ENCODE measurements around the gene SPINK8.

Gene SPINK8

DNA sequence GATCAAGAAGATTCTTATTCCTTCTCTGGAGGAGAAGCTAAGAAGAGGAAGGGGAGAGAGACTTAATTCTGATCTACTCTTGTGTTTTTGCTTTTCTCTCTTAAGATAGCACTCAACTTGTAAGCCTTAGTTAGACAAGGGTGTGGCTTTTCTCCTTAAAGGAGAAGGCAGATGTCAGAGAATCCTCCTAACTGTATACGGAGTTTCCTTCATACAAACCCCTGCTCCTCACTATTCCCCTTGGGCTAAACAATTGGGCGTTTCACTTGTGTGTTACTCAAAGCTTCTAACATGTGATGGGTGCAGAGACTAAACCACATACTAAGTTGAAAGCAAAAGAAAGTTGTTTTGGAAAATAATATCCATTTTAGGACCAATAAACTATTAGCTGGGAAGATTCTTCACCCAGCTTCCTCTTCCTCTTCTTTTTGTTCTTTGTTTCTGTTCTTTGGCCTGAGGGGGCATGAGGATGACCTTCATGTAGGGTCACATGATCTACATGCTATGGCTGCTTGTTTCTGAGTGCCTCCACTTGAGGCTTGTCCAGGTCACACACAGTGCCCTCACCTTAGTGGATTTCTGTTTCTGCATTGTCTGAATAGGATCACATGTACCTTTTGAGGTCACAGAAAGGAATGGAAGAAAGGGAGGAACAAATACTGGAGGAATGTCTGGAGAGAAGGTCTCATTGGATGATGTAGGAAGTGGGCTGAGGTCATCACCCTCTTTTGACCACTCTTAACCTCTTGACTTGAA lies 14.6 kb downstream of the SPINK8 start:
- no peak for DNase-seq

DNA sequence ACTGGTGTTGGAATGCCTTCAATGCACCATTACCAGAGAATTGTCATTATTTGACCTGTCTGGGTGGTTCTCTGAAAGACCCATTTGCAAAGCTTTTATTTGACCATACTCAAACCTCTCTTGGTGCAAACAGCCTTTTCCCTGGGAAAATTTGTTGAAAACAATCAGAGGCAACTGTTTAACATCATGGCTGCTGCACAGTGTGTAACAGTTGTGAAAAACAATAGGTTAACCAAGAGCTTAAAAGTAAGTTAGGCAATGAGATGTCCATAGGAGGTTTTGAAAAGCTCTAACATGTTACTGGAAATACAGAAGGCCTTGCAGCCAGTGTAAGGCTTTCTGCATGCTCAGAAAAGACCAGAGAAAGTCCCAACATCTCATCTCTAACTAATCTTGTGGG lies 18.9 kb downstream of the SPINK8 start:
- no peak for DNase-seq

DNA sequence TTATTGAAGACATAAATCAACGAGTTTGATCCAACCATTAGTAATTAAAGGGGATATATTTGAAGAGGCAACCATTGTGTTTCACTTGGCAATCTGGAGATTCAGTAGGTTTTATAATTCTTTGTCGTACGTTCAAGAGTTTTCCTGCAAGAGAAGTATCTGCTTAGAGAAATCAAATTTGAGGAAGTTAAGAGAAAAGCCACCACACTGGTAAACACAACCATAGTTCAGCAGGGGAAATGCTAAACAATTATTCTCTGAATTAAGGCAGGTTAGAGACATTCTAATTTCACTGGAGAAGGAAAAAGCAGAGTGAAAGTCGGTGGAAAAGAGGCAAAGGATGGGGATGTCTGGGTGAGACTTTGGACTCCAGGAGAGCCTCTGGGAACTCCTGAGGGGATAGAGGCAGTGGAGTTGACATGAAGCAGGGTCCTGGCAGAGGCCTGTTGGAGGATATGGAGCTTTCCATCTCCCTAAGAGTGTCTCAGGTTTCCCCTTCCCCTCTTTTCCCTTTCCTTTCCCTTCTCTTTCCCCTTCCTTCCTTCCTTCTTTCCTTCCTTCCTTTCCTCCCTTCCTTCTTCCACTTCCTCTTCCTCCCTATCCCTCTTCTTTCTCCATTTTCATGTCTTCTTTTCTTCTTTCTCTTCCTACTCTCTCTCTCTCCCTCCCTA lies 26.5 kb downstream of the SPINK8 start:
- no peak for DNase-seq

DNA sequence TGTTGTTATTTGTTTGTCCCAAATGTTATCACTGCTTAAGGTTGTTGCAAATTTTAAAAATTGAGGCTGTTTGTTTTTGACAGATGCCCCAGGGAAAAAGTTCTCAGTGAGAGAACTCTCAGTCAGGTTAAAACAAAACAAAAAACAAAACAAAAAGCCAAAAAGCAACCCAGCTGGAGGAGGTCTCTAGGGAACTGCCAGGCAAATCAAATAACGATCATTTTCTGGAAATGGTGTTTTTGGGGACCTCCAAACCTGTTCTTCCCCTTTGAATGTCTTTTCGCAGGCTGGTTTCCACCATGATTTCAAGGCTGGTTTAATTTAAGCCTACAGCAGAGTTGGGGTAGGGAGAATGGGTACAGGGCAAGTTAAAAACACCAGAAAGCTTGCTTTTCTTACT lies 27.2 kb downstream of the SPINK8 start:
- DNase-seq = no peak

DNA sequence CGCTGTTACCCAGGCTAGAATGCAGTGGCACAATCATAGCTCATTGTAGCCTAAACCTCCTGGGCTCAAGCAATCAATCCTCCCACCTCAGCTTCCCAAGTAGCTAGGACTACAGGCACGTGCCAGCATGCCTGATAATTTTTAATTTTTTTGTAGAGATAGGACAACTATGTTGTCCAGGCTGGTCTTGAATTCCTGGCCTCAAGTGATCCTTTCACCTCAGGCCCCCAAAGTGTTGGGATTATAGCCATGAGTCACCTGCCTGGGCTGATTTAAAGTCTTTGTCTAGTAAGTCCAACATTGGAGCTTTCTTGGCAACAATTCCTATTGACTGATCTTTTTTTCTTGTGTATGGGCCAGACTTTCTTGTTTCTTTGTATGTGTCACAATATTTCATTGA lies 28.1 kb downstream of the SPINK8 start:
- no peak for DNase-seq

DNA sequence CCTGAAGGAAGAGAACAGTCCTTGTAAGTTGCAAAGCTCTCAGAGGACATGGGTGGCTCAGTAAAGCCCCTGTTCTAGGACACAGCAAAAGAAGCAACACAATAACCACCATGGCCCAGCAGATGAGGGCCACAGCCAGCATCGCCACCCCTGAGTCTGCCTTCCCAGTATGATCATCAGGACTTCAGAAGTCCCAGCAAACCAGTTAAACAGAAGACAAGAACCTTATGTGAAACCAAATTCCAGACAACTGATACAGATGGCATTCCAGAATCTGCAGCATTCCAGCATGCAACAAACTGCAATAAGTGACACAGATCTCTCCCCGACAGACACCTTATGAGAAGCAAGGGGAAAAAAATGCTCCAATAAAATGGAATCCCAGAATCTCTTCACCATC lies 30.4 kb downstream of the SPINK8 start:
- DNase-seq = no peak

DNA sequence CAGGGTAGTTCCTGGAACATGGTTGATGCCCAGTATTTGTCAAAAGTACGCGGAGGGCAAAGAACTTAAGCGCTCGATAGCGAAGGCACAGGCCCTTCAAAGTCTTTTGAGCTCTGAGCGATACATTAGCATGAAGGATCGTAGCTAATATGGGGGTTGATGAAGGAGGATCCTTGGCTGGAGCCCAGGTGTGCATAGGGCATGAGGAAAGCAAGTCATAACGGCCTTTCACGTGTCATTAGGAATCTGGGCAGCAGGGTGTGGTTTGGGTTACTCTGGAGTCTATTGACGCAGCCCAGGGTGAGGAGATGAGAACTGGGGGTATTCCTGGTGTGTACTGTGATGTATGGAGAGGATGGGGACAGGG lies 31.7 kb downstream of the SPINK8 start:
- DNase-seq = peak; percentile 2

DNA sequence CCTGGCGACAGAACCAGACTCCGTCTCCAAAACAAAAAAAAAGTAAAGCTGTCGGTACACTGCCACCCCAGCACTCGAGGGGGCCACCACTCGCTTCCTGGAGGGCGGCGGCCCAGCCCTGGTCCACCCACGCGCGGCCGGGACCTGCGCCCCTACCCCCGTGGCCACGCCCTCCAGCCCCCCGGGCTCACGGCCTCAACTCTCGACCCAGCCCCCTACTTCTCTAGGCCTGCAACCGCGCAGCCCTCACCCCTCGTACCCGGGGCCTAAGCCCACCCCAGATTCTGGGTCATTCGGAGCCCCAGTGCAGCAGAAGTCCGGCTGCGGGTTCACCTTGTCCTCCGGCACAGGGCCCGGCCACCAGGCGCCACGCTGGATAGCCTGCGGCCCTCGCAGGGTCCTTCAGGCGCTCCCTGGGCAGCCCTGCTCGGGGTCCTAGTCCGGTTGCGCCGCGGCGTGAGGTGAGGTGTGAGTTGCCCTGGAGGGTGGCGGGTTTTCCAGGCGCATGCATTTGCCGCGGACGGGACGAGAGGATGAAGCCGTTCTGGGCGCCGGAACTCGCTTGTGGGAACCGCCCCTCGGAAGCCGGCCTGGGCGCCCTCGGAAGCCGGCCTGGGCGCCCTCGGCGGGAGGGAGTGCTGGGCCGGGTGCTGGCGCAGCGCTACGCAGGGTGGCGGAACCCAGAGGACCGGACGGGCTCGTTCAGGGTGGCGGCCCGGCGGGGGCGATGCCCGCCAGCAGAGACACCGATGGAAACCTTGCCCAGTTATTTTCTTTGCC lies 32.3 kb downstream of the SPINK8 start, which contains the start of gene NME6:
Gene NME6, minus strand, starts transcription at position 348 of the 780 bp plus-strand sequence.
- DNase-seq = peak; percentile 66

DNA sequence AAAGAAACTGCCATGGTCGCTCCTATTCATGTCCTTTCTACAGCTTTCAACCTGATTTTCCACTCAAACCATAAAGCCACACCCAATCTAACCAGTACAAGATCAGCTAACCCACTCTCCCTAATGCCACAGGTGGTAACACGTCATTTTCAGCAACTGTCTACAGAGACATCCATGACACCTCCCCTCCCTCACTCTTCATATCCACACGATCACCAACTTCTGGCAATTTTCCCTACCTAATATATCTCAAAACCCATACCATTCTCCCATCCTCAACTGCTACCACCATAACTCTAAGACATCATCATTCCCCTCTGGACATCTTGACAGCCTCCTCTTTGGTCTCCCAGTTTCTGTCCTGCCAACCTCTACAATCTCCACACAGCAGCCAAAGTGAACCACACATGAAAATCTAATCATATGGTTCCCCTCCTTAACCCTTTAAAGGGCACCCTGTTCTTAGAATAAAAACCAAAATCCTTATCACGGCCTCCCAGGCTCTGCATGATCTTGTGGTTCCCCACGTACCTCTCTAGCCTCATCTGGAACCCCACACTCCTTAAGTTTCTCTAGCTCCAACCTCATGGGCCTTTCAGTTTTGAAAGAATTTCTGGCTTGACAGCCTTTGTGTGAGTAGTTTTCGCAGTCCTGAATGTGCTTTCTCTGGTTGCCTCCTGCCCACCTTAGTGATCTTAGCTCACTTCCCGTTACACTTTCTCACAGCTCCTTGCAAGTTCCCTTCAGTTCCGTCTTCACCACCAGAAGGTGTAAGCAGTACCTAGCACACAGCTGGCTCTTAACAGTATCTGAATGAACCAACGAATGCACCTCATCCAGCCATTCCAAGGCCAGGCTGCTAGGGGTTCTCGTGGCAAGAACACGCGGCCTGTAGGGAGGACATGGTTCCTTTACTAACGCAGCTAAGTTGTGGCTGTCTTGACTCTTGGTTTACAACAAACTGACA lies 33.4 kb downstream of the SPINK8 start:
- DNase-seq = peak; percentile 0

DNA sequence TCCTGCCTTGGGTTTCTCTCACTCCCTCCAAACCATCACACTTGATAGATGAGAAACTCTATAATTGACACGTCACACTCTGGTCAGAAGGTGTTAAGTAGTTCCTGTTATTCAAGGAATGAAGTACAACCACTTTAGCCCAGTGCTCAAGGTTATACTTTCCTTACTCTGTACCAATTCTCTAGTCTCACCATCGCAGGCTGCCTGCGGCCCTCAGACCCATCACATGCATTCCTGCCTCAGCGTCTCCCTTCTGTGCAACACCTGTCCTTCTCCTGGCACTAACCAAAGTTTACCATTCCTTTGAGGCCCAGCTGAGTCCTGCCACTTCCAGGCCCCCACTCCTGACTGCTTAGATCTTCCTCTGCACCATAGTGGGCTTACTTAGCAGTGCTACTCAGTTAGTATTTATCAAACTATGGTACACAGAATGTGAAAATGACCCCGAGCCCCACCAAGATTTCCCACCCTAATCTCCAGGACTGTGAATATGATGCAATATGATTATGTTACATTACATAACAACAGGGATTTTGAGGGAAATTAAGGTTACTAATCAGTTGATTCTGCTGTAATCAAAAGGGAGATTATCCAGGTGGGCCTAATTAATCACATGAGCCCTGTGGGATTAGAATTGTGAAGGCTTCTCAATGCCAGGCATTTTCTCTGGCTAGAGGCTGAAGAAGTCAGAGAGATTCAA lies 36.2 kb downstream of the SPINK8 start:
- no peak for DNase-seq

DNA sequence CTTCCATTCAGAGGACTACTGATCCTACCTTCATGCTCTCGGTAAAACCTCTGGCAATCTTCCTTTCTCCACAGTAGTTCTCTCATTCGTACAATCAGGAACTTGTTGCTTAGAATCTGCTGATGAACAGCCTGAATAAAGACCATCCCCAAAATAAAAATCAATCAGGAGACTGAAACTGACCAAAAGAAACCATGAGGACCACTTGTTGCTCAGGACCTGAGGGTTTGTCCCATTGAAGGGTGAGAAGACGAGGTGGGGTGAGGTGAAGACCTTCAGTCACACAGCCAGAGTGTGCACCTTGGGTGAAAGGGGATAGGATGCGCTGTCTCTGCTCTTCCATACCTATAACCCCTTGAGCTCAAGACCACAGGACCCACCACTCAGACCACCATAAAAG lies 36.8 kb downstream of the SPINK8 start:
- DNase-seq = no peak

DNA sequence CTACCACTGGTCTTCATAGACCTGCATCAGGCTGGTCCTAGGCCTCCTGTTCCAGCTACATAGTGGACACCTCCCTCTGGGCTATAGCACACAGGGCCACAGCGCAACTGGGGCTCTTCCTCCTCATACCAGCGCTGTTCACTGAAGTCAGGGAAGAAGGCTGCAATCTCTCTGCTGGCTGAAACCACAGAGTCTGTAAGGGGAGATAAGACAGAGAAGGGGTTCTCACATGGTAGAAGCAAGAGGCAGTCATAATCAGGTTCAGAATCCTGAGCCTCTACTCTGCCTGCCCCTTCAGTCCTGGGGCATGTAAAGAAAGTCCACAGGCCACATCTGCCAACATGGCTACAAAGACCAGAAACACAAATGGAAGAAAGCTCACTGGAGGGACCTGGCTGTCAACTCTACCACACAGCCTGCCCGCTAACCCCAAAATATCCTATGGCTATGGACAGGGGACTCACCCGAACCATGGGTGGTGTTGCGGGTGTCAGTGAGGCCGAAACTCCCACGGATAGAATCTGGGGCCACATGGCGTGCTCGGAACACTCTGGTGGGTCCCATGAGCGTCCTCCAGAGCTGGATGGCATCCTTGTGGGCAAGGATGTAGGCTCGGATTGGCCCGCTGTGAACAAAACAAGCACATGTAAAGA lies 38.7 kb downstream of the SPINK8 start:
- no peak for DNase-seq

DNA sequence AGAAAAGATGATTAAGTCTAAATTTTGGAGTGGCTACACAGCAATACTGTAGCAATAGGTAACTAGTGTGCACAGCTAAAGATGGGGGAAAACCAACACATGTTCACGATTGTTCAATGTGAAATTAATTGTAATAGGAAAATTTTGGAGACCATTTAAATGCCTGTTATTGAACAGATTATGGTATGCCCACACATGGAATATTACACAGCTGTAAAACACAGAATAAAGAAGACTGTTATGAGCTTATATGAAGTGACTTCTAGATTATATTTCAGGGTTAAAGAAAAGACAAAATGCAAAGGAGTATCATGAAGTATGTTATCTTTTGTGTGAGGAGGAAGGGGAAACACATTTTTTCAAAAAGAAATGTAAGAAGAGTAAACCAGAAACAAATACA lies 43.8 kb downstream of the SPINK8 start:
- DNase-seq = no peak

DNA sequence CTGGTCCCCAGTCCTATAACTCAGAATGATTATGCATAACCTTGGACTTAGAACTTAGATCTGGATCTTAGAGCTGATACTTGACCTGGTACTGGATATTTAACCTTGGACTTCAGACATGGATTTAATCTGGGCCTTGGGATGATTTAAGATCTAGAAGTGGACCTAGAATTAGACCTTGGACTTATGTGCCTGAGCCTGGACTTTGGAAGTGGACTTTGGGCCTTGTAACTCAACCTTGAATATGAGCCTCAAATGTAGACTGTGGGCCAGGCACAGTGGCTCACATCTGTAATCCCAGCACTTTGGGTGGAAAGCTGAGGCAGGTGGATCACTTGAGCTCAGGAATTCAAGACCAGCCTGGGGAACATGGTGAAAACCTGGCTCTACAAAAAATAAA lies 46.4 kb downstream of the SPINK8 start:
- DNase-seq = no peak

DNA sequence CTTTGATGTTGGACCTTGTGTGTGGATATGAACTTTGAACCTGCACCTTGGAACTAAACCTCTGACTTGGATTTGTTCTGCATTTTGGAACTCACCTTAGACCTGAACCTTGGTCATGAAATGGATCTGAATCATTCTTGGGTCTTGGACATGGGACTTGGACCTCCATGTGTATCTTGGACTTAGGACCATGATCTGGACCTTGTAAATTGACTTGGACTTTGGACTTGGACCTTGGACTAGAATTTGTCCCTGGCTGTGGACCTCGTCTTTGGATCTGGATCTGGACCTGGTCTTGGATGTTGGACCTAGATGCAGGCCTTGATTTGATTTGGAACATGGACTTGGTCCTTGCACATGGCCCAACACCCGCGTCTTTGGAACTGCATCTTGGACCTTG lies 47.2 kb downstream of the SPINK8 start:
- no peak for DNase-seq

DNA sequence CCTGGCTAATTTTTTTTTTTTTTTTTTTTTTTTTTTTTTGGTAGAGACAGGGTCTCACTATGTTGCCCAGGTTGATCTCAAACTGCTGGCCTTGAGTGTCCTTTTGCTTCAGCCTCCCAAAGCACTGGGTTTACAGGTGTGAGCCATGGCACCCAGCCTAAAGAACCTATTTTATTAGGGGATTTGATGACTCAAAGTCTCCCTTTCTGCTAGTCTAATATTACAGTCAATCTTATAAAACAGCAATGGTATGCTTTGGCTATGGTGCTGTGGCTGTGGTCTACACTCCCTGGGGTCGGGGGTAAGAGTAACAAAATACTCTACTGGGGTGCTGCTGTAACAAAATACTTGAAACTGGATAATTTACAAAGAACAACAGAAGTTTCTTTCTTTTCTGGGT lies 47.8 kb downstream of the SPINK8 start:
- DNase-seq = no peak

DNA sequence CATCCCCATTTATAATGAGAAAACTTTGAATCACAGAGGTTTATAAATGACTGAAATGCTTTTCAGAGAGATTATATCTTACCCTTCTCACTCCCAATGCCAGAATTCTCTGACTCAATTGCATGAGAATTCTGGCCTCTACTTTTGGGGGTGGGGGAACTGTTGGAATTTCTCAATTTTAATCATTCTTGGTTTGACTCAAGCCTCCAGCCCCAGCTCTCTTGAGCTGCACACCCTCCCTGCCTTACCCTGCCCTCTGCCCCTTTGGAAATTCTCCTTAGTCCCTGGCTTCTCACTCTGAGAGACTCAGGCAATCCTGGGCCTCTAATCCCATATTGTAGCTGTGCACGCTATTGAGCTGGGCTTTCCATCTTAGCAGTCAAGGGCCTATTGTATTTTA lies 48.3 kb downstream of the SPINK8 start:
- no peak for DNase-seq

DNA sequence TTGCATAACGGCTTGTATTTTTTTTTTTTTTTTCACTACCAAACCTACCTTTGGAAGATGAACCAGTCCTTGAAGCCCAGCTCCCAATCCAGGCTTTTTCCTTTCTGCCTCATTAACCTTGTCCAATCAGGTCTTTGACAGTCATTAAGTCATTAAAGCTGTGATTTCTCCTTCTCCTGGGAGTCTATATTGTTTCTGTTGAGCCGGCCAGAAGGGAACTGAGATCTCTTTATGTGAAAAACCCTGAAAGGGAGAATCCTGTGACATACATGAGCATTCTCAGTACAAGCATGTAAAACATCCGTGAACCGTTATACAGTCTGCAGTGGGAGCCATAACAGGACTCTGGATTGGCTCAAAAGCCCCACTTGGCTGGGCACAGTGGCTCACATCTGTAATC lies 52.6 kb downstream of the SPINK8 start:
- DNase-seq = no peak

DNA sequence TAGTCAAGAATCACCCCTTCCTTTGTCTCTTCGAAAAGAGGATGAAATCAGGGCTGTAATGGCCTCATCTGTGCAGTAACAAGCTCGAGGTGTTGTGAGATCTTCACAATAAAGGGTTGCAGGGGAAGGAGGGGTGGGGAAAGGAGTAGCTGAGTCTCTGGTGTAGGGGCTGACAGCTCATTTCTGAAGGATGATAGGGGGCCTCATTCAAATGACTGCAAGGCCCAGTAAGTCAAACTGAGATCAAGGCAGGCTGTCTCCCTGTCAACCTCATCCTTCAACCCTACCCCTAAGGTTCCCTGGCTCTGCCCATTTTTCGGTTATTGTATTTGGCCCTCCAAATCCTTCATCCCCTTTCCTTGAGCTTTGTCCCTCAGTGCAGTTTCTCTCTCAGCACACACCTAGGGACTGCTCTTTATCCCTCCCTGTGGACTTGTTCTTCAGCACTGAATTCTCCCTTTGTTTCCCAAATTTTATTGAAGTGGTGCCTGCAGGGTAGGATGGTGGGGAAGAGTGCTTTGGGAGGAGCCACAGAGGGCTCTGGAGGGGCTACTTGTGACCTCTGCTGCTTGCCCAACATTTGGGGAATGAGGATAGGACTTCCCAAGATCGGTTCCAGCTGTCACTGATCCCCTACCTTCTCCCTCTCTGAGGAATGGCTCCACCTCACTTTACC lies 54.4 kb downstream of the SPINK8 start:
- DNase-seq = no peak

DNA sequence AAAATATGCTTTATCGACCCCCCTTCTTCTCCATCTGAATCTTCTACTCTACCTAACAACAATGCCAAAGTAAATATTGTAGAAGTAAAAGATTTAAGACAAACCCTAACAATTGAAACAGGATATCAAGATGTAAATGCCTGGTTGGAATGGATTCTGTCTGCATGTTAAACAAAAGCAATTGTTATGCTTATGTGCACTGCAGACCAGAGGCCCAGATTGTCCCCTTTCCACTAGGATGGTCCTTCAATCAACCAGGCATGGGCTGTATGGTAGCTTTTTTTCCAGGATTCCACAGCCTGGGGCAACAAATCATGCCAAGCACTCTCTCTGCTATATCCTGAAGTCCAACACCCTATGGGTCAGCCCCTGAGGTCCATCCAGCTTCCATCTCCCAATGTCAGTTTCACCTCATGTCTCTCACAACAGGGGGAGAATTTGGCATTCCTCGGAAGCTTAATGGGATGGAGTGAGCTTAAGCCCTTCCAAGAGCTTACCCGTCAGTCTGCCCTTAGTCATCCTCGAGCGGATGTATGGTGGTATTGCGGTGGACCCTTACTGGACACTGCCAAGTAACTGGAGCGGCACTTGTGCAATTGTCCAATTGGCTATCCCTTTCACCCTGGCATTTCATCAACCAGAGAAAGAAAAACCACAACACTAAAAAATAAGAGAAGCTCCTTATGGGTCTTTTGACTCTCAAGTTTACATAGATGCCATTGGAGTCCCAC lies 56.4 kb downstream of the SPINK8 start:
- DNase-seq = no peak

Data from NCI-H510A treated with DMSO at 0.1 percent for 48 hours (cell line).